ENCODE data around the gene MFSD8. TPM values are rescaled to one million over a fixed set of nuclear protein-coding genes. Genes with fewer than 3 reads are reported as not detected.
"Not testable (repeated sequence)": the region's sequence is repeated elsewhere in the genome, so short reads cannot be mapped to it uniquely, and the experiment has no call there.

Gene MFSD8
- total RNA-seq, 2 experiments from 2014 or later, result 10.2 to 13.8 TPM

GRCh38 chr4:127936974-127937373 lies 28.0 kb downstream of the MFSD8 start:
- H3K9me3 Mint-ChIP-seq (ENCODE audit: low read depth), result no peaks in the 10 kb centered on the region
- no peak overlapping the region for H3K4me3 Mint-ChIP-seq
- no peak overlapping the region for H3K27ac Mint-ChIP-seq
- H3K36me3 Mint-ChIP-seq (ENCODE audit: low read depth), result peaks cover 13% of the 10 kb centered on the region
- H3K27me3 Mint-ChIP-seq, result no peaks in the 10 kb centered on the region
- ChIA-PET POLR2A (no interaction called here), CTCF (interaction anchor here (1.0 kb wide), 1 partner anchor 28 kb away, joined by 4 read pairs; the partner anchor contains the start of genes ABHD18 and MFSD8)
- ATAC-seq (peak; percentile 33), DNase-seq (no peak)
- intact Hi-C loops (cut with DNase I, micrococcal nuclease), result no loop called here
- peaks cover 7% of the 10 kb centered on the region for H3K4me1 Mint-ChIP-seq

- H3K4me1 Mint-ChIP-seq; intact Hi-C loops (cut with DNase I, micrococcal nuclease); DNase-seq; POLR2A ChIA-PET; H3K4me3 Mint-ChIP-seq; H3K27me3 Mint-ChIP-seq; H3K9me3 Mint-ChIP-seq (ENCODE audit: low read depth); H3K27ac Mint-ChIP-seq; ATAC-seq: not testable (repeated sequence)
- CTCF ChIA-PET, result interaction anchor here (0.7 kb wide), 1 partner anchor 13 kb away, joined by 3 read pairs; no protein-coding TSS in a partner anchor
- peaks cover 15% of the 10 kb centered on the region for H3K36me3 Mint-ChIP-seq (ENCODE audit: low read depth)
Measured at GRCh38 chr4:127931836-127932235, 33.1 kb downstream of the MFSD8 start.

GRCh38 chr4:127930175-127930574 lies 34.8 kb downstream of the MFSD8 start:
- Mint-ChIP-seq H3K27ac (no peak overlapping the region), H3K4me3 (no peak overlapping the region), H3K36me3 (ENCODE audit: low read depth) (peaks cover 30% of the 10 kb centered on the region), H3K27me3 (no peaks in the 10 kb centered on the region), H3K9me3 (ENCODE audit: low read depth) (peaks cover 4% of the 10 kb centered on the region), H3K4me1 (no peaks in the 10 kb centered on the region)
- intact Hi-C loops (cut with DNase I, micrococcal nuclease), result no loop called here
- ATAC-seq (no peak), DNase-seq (no peak)
- ChIA-PET POLR2A (no interaction called here), CTCF (no interaction called here)

- peaks cover 46% of the 10 kb centered on the region for H3K36me3 Mint-ChIP-seq (ENCODE audit: low read depth)
- H3K27me3 Mint-ChIP-seq; ATAC-seq; DNase-seq; H3K4me3 Mint-ChIP-seq; POLR2A ChIA-PET; H3K27ac Mint-ChIP-seq; CTCF ChIA-PET; H3K4me1 Mint-ChIP-seq; H3K9me3 Mint-ChIP-seq (ENCODE audit: low read depth); intact Hi-C loops (cut with DNase I, micrococcal nuclease): not testable (repeated sequence)
Measured at GRCh38 chr4:127925720-127926119, 39.3 kb downstream of the MFSD8 start.

- ATAC-seq (no peak), DNase-seq (no peak)
- no peak overlapping the region for H3K27ac Mint-ChIP-seq
- intact Hi-C loops (cut with DNase I, micrococcal nuclease), result no loop called here
- CTCF ChIA-PET, result no interaction called here
- peaks cover 44% of the 10 kb centered on the region for H3K36me3 Mint-ChIP-seq (ENCODE audit: low read depth)
- H3K4me1 Mint-ChIP-seq, result no peaks in the 10 kb centered on the region
- H3K27me3 Mint-ChIP-seq, result no peaks in the 10 kb centered on the region
- no peak overlapping the region for H3K4me3 Mint-ChIP-seq
- H3K9me3 Mint-ChIP-seq (ENCODE audit: low read depth), result peaks cover 4% of the 10 kb centered on the region
- POLR2A ChIA-PET, result interaction anchor here (1.0 kb wide), 1 partner anchor 13 kb away, joined by 3 read pairs; no protein-coding TSS in a partner anchor
Measured at GRCh38 chr4:127922226-127922625, 42.7 kb downstream of the MFSD8 start.

GRCh38 chr4:127920521-127920920 lies 44.5 kb downstream of the MFSD8 start:
- ChIA-PET POLR2A (no interaction called here), CTCF (interaction anchor here (0.8 kb wide), 1 partner anchor 43 kb away, joined by 3 read pairs; no protein-coding TSS in a partner anchor)
- ATAC-seq, result no peak
- DNase-seq, result no peak
- Mint-ChIP-seq H3K9me3 (ENCODE audit: low read depth) (no peaks in the 10 kb centered on the region), H3K27ac (no peak overlapping the region), H3K4me3 (no peak overlapping the region), H3K36me3 (ENCODE audit: low read depth) (peaks cover 33% of the 10 kb centered on the region), H3K27me3 (no peaks in the 10 kb centered on the region), H3K4me1 (no peaks in the 10 kb centered on the region)
- intact Hi-C loops (cut with DNase I, micrococcal nuclease), result no loop called here

GRCh38 chr4:127917151-127917550 lies 47.8 kb downstream of the MFSD8 start:
- Mint-ChIP-seq H3K27me3 (no peaks in the 10 kb centered on the region), H3K36me3 (ENCODE audit: low read depth) (peaks cover 18% of the 10 kb centered on the region)
- CTCF ChIA-PET, result no interaction called here

GRCh38 chr4:127916512-127916911 lies 48.5 kb downstream of the MFSD8 start:
- intact Hi-C loops (cut with DNase I, micrococcal nuclease), result no loop called here
- Mint-ChIP-seq H3K36me3 (ENCODE audit: low read depth) (peaks cover 16% of the 10 kb centered on the region), H3K27ac (no peak overlapping the region), H3K4me1 (no peaks in the 10 kb centered on the region), H3K27me3 (no peaks in the 10 kb centered on the region), H3K9me3 (ENCODE audit: low read depth) (no peaks in the 10 kb centered on the region), H3K4me3 (no peak overlapping the region)
- ChIA-PET POLR2A (interaction anchor here (0.6 kb wide), 1 partner anchor 96 kb away, joined by 5 read pairs; no protein-coding TSS in a partner anchor), CTCF (no interaction called here)
- DNase-seq, result no peak
- ATAC-seq, result no peak

More at GRCh38 chr4:127917151-127917550, 47.8 kb downstream of the MFSD8 start:
- no peak for DNase-seq
- POLR2A ChIA-PET, result interaction anchor here (0.6 kb wide), 1 partner anchor 96 kb away, joined by 5 read pairs; no protein-coding TSS in a partner anchor
- no peaks in the 10 kb centered on the region for H3K9me3 Mint-ChIP-seq (ENCODE audit: low read depth)
- H3K4me3 Mint-ChIP-seq, result no peak overlapping the region
- intact Hi-C loops (cut with DNase I, micrococcal nuclease), result no loop called here
- no peaks in the 10 kb centered on the region for H3K4me1 Mint-ChIP-seq
- no peak overlapping the region for H3K27ac Mint-ChIP-seq
- ATAC-seq, result no peak

- DNase-seq (no peak), ATAC-seq (no peak)
- H3K4me3 Mint-ChIP-seq, result no peak overlapping the region
- intact Hi-C loops (cut with DNase I, micrococcal nuclease), result no loop called here
- no peaks in the 10 kb centered on the region for H3K27me3 Mint-ChIP-seq
- no peaks in the 10 kb centered on the region for H3K4me1 Mint-ChIP-seq
- no peaks in the 10 kb centered on the region for H3K9me3 Mint-ChIP-seq (ENCODE audit: low read depth)
- ChIA-PET POLR2A (no interaction called here), CTCF (interaction anchor here (0.5 kb wide), 1 partner anchor 615 kb away, joined by 3 read pairs; no protein-coding TSS in a partner anchor)
- no peak overlapping the region for H3K27ac Mint-ChIP-seq
- H3K36me3 Mint-ChIP-seq (ENCODE audit: low read depth), result peaks cover 4% of the 10 kb centered on the region
Measured at GRCh38 chr4:127905029-127905428, 59.9 kb downstream of the MFSD8 start.

GRCh38 chr4:127899682-127900081 lies 65.3 kb downstream of the MFSD8 start:
- intact Hi-C loops (cut with DNase I, micrococcal nuclease); H3K27ac Mint-ChIP-seq; H3K4me3 Mint-ChIP-seq; POLR2A ChIA-PET; H3K4me1 Mint-ChIP-seq; ATAC-seq; CTCF ChIA-PET; H3K27me3 Mint-ChIP-seq; H3K9me3 Mint-ChIP-seq (ENCODE audit: low read depth); DNase-seq: not testable (repeated sequence)
- peaks cover 25% of the 10 kb centered on the region for H3K36me3 Mint-ChIP-seq (ENCODE audit: low read depth)

- ATAC-seq (no peak), DNase-seq (no peak)
- H3K36me3 Mint-ChIP-seq (ENCODE audit: low read depth), result peaks cover 42% of the 10 kb centered on the region
- intact Hi-C loops (cut with DNase I, micrococcal nuclease), result no loop called here
- POLR2A ChIA-PET, result interaction anchor here (0.6 kb wide), 1 partner anchor 87 kb away, joined by 6 read pairs; no protein-coding TSS in a partner anchor
- H3K9me3 Mint-ChIP-seq (ENCODE audit: low read depth), result no peaks in the 10 kb centered on the region
- no peak overlapping the region for H3K27ac Mint-ChIP-seq
- no peaks in the 10 kb centered on the region for H3K4me1 Mint-ChIP-seq
- no peak overlapping the region for H3K4me3 Mint-ChIP-seq
- H3K27me3 Mint-ChIP-seq, result no peaks in the 10 kb centered on the region
- CTCF ChIA-PET, result no interaction called here
Measured at GRCh38 chr4:127896528-127896927, 68.4 kb downstream of the MFSD8 start.

GRCh38 chr4:127896069-127896468 lies 68.9 kb downstream of the MFSD8 start:
- H3K36me3 Mint-ChIP-seq (ENCODE audit: low read depth), result peaks cover 42% of the 10 kb centered on the region

More at GRCh38 chr4:127896069-127896468, 68.9 kb downstream of the MFSD8 start:
- Mint-ChIP-seq H3K27me3 (no peaks in the 10 kb centered on the region), H3K4me1 (no peaks in the 10 kb centered on the region), H3K9me3 (ENCODE audit: low read depth) (no peaks in the 10 kb centered on the region), H3K4me3 (no peak overlapping the region), H3K27ac (no peak overlapping the region)
- ATAC-seq (no peak), DNase-seq (no peak)
- ChIA-PET POLR2A (interaction anchor here (0.6 kb wide), 1 partner anchor 88 kb away, joined by 6 read pairs; no protein-coding TSS in a partner anchor), CTCF (no interaction called here)
- intact Hi-C loops (cut with DNase I, micrococcal nuclease), result no loop called here
